ENCODE data around the gene CEP78.

The CEP78 gene

GRCh38 chr9:78267889-78268288 lies 32.0 kb downstream of the CEP78 start:
- Histone ChIP-seq H2AFZ (ENCODE audit: low read length) (no peak overlapping the region), H3K9ac (ENCODE audit: low read depth, low read length, poor library complexity) (no peak overlapping the region), H2AK5ac (ENCODE audit: low read depth, low read length) (no peak overlapping the region), H2BK12ac (ENCODE audit: low read length) (no peak overlapping the region), H4K91ac (ENCODE audit: low read depth, low read length, poor library complexity) (no peak overlapping the region), H3K4ac (ENCODE audit: low read length) (no peak overlapping the region), H3K9me3 (replicated peaks in 1 of 2; ENCODE audit: control insufficient read depth in 2 of 2, insufficient read depth in 1 of 2, low read depth in 1 of 2, low read length in 2 of 2) (peaks cover 0 to 4% of the 10 kb centered on the region in 2 donors), H2BK120ac (ENCODE audit: low read depth, low read length) (no peak overlapping the region), H3K14ac (ENCODE audit: low read length) (no peak overlapping the region), H3K4me1 (ENCODE audit: control insufficient read depth in 2 of 2, insufficient read depth in 1 of 2, low read depth in 1 of 2, low read length in 2 of 2) (no peaks in the 10 kb centered on the region), H3K4me3 (ENCODE audit: low read length in 2 of 2) (no peak overlapping the region), H3K23ac (ENCODE audit: low read depth, low read length, poor library complexity) (no peak overlapping the region), H4K8ac (ENCODE audit: low read depth, low read length) (no peak overlapping the region), H3K36me3 (replicated peaks in 1 of 2; ENCODE audit: control insufficient read depth in 2 of 2, insufficient read depth in 2 of 2, low read length in 2 of 2) (peaks cover 20 to 100% of the 10 kb centered on the region in 2 donors), H3K27me3 (ENCODE audit: control insufficient read depth in 3 of 3, insufficient read depth in 3 of 3, low read depth in 1 of 3, low read length in 3 of 3) (no peaks in the 10 kb centered on the region), H2BK15ac (ENCODE audit: low read length) (no peak overlapping the region), H3K79me1 (ENCODE audit: low read depth, low read length) (no peaks in the 10 kb centered on the region), H2BK5ac (ENCODE audit: low read length) (no peak overlapping the region), H3K27ac (replicated peaks; ENCODE audit: low read length) (no peak overlapping the region), H3K18ac (ENCODE audit: low read length) (no peak overlapping the region), H3K4me2 (ENCODE audit: insufficient read depth, low read length, poor library complexity, severe bottlenecking) (no peak overlapping the region)
- DNase-seq (ENCODE audit: low spot score) = no peak
- no CpG with 5 or more reads among the region's 4 CpGs for WGBS, 2 donors (ENCODE audit: extremely low coverage in 2 of 2, insufficient read length in 2 of 2, insufficient replicate concordance in 1 of 2)

GRCh38 chr9:78269784-78270183 lies 33.9 kb downstream of the CEP78 start:
- no peak overlapping the region for H2BK15ac ChIP-seq (ENCODE audit: low read length)
- H3K27me3 ChIP-seq (ENCODE audit: control insufficient read depth in 3 of 3, insufficient read depth in 3 of 3, low read depth in 1 of 3, low read length in 3 of 3) = no peaks in the 10 kb centered on the region
- H4K8ac ChIP-seq (ENCODE audit: low read depth, low read length) = no peak overlapping the region
- H3K4me3 ChIP-seq (ENCODE audit: low read length in 2 of 2) = no peak overlapping the region
- H2BK120ac ChIP-seq (ENCODE audit: low read depth, low read length) = no peak overlapping the region
- H3K9ac ChIP-seq (ENCODE audit: low read depth, low read length, poor library complexity) = no peak overlapping the region
- H3K27ac ChIP-seq (replicated peaks; ENCODE audit: low read length) = no peak overlapping the region
- H3K18ac ChIP-seq (ENCODE audit: low read length) = no peak overlapping the region
- H2AK5ac ChIP-seq (ENCODE audit: low read depth, low read length) = no peak overlapping the region
- no peak overlapping the region for H3K4me2 ChIP-seq (ENCODE audit: insufficient read depth, low read length, poor library complexity, severe bottlenecking)
- no peaks in the 10 kb centered on the region for H3K79me1 ChIP-seq (ENCODE audit: low read depth, low read length)
- H3K23ac ChIP-seq (ENCODE audit: low read depth, low read length, poor library complexity) = no peak overlapping the region
- DNase-seq (ENCODE audit: low spot score) = no peak
- H2BK12ac ChIP-seq (ENCODE audit: low read length) = no peak overlapping the region
- peaks cover 18 to 94% of the 10 kb centered on the region in 2 donors for H3K36me3 ChIP-seq (replicated peaks in 1 of 2; ENCODE audit: control insufficient read depth in 2 of 2, insufficient read depth in 2 of 2, low read length in 2 of 2)
- no peak overlapping the region for H2BK5ac ChIP-seq (ENCODE audit: low read length)
- no peak overlapping the region for H3K4ac ChIP-seq (ENCODE audit: low read length)
- H4K91ac ChIP-seq (ENCODE audit: low read depth, low read length, poor library complexity) = no peak overlapping the region
- H3K9me3 ChIP-seq (replicated peaks in 1 of 2; ENCODE audit: control insufficient read depth in 2 of 2, insufficient read depth in 1 of 2, low read depth in 1 of 2, low read length in 2 of 2) = peaks cover 0 to 4% of the 10 kb centered on the region in 2 donors
- no peak overlapping the region for H3K14ac ChIP-seq (ENCODE audit: low read length)
- H3K4me1 ChIP-seq (ENCODE audit: control insufficient read depth in 2 of 2, insufficient read depth in 1 of 2, low read depth in 1 of 2, low read length in 2 of 2) = no peaks in the 10 kb centered on the region
- H2AFZ ChIP-seq (ENCODE audit: low read length) = no peak overlapping the region

GRCh38 chr9:78272307-78272706 lies 36.4 kb downstream of the CEP78 start:
- H3K9ac ChIP-seq (ENCODE audit: low read depth, low read length, poor library complexity) = no peak overlapping the region
- no peak overlapping the region for H4K8ac ChIP-seq (ENCODE audit: low read depth, low read length)
- H2BK5ac ChIP-seq (ENCODE audit: low read length) = no peak overlapping the region
- no peak overlapping the region for H2BK12ac ChIP-seq (ENCODE audit: low read length)
- no peak overlapping the region for H3K14ac ChIP-seq (ENCODE audit: low read length)
- H3K36me3 ChIP-seq (replicated peaks in 1 of 2; ENCODE audit: control insufficient read depth in 2 of 2, insufficient read depth in 2 of 2, low read length in 2 of 2) = peaks cover 9 to 69% of the 10 kb centered on the region in 2 donors
- no peak overlapping the region for H3K23ac ChIP-seq (ENCODE audit: low read depth, low read length, poor library complexity)
- no peak overlapping the region for H2BK120ac ChIP-seq (ENCODE audit: low read depth, low read length)
- DNase-seq (ENCODE audit: low spot score) = no peak
- no peak overlapping the region for H3K4me3 ChIP-seq (ENCODE audit: low read length in 2 of 2)
- no peak overlapping the region for H4K91ac ChIP-seq (ENCODE audit: low read depth, low read length, poor library complexity)
- H3K27me3 ChIP-seq (ENCODE audit: control insufficient read depth in 3 of 3, insufficient read depth in 3 of 3, low read depth in 1 of 3, low read length in 3 of 3) = no peaks in the 10 kb centered on the region
- no peak overlapping the region for H3K18ac ChIP-seq (ENCODE audit: low read length)
- H3K27ac ChIP-seq (replicated peaks; ENCODE audit: low read length) = no peak overlapping the region
- H3K4ac ChIP-seq (ENCODE audit: low read length) = no peak overlapping the region
- H3K4me2 ChIP-seq (ENCODE audit: insufficient read depth, low read length, poor library complexity, severe bottlenecking) = no peak overlapping the region
- no peaks in the 10 kb centered on the region for H3K79me1 ChIP-seq (ENCODE audit: low read depth, low read length)
- H2AFZ ChIP-seq (ENCODE audit: low read length) = no peak overlapping the region
- no peaks in the 10 kb centered on the region for H3K4me1 ChIP-seq (ENCODE audit: control insufficient read depth in 2 of 2, insufficient read depth in 1 of 2, low read depth in 1 of 2, low read length in 2 of 2)
- H3K9me3 ChIP-seq (replicated peaks in 1 of 2; ENCODE audit: control insufficient read depth in 2 of 2, insufficient read depth in 1 of 2, low read depth in 1 of 2, low read length in 2 of 2) = peaks cover 0 to 4% of the 10 kb centered on the region in 2 donors
- no peak overlapping the region for H2AK5ac ChIP-seq (ENCODE audit: low read depth, low read length)
- no peak overlapping the region for H2BK15ac ChIP-seq (ENCODE audit: low read length)

DNA sequence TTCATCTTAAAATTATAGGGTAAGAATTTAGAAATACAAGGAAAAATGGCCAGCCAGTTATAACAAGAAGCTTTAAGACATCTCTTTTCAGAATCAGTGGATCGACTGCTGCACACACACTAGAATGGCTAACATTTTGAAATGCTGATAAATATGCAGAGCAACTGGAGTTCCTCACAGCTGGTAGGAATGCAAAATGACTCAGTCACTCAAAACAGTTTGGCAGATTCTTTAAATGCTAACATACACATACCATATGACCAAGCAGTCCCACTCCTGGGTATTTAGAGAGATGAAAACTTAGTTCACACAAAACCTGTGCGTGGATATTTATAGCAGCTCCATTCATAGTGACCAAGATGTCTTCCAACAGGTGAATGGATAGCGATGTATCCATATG lies 37.9 kb downstream of the CEP78 start:
- no peak overlapping the region for H2BK5ac ChIP-seq (ENCODE audit: low read length)
- no peaks in the 10 kb centered on the region for H3K27me3 ChIP-seq (ENCODE audit: control insufficient read depth in 3 of 3, insufficient read depth in 3 of 3, low read depth in 1 of 3, low read length in 3 of 3)
- no peak overlapping the region for H2BK15ac ChIP-seq (ENCODE audit: low read length)
- no CpG with 5 or more reads among the region's 3 CpGs for WGBS, 2 donors (ENCODE audit: extremely low coverage in 2 of 2, insufficient read length in 2 of 2, insufficient replicate concordance in 1 of 2)
- H3K14ac ChIP-seq (ENCODE audit: low read length) = no peak overlapping the region
- H4K8ac ChIP-seq (ENCODE audit: low read depth, low read length) = no peak overlapping the region
- no peak overlapping the region for H4K91ac ChIP-seq (ENCODE audit: low read depth, low read length, poor library complexity)
- no peak overlapping the region for H3K23ac ChIP-seq (ENCODE audit: low read depth, low read length, poor library complexity)
- H3K4me2 ChIP-seq (ENCODE audit: insufficient read depth, low read length, poor library complexity, severe bottlenecking) = no peak overlapping the region
- H3K4me3 ChIP-seq (ENCODE audit: low read length in 2 of 2) = no peak overlapping the region
- H2AFZ ChIP-seq (ENCODE audit: low read length) = no peak overlapping the region
- no peak overlapping the region for H3K4ac ChIP-seq (ENCODE audit: low read length)
- peaks cover 4 to 59% of the 10 kb centered on the region in 2 donors for H3K36me3 ChIP-seq (replicated peaks in 1 of 2; ENCODE audit: control insufficient read depth in 2 of 2, insufficient read depth in 2 of 2, low read length in 2 of 2)
- H3K9me3 ChIP-seq (replicated peaks in 1 of 2; ENCODE audit: control insufficient read depth in 2 of 2, insufficient read depth in 1 of 2, low read depth in 1 of 2, low read length in 2 of 2) = peaks cover 0 to 4% of the 10 kb centered on the region in 2 donors
- no peak overlapping the region for H2BK12ac ChIP-seq (ENCODE audit: low read length)
- DNase-seq (ENCODE audit: low spot score) = no peak
- no peaks in the 10 kb centered on the region for H3K4me1 ChIP-seq (ENCODE audit: control insufficient read depth in 2 of 2, insufficient read depth in 1 of 2, low read depth in 1 of 2, low read length in 2 of 2)
- no peak overlapping the region for H3K9ac ChIP-seq (ENCODE audit: low read depth, low read length, poor library complexity)
- no peak overlapping the region for H3K27ac ChIP-seq (replicated peaks; ENCODE audit: low read length)
- H3K18ac ChIP-seq (ENCODE audit: low read length) = no peak overlapping the region
- no peak overlapping the region for H2BK120ac ChIP-seq (ENCODE audit: low read depth, low read length)
- H3K79me1 ChIP-seq (ENCODE audit: low read depth, low read length) = no peaks in the 10 kb centered on the region
- H2AK5ac ChIP-seq (ENCODE audit: low read depth, low read length) = no peak overlapping the region
